SK-N-SH (cell line): ENCODE measurements around the gene CHCHD3. TPM values are rescaled to one million over a fixed set of nuclear protein-coding genes. Genes with fewer than 3 reads are reported as not detected.

Source experiments
- CTCF ChIA-PET: fragments of 300-600, 350-600 bp; formaldehyde crosslinking; extraction: SDS; loops from one replicate; lab custom pipeline; 2021; lab: Yijun Ruan, JAX
- POLR2A ChIA-PET: fragments of 350-600 bp; sonication (Branson Sonifier 250); formaldehyde crosslinking; extraction: SDS; loops from one replicate; lab custom pipeline; 2020; ENCODE audit warnings: antibody characterized with exemption, inconsistent platforms; lab: Yijun Ruan, JAX
- DNase-seq: peaks from one replicate; pipeline ENCODE4 v3.0.0; 2012
- H2AFZ ChIP-seq: fragments of 200-600 bp; sonication (generic); 2 replicates; pipeline ENCODE4 v1.8.1; 2016; ENCODE audit warnings: antibody characterized with exemption, mild to moderate bottlenecking, low read depth
- H3F3A ChIP-seq: fragments of 200-600 bp; sonication (generic); replicated peaks from 2 replicates; pipeline ENCODE3; 2016; ENCODE audit warnings: antibody characterized with exemption, mild to moderate bottlenecking; ENCODE audit not compliant: insufficient read depth
- H3K27ac ChIP-seq, 2 experiments: fragments of 200-500 bp in 1 of 2; fragments of 200-600 bp in 1 of 2; sonication (Bioruptor generic) in 1 of 2; sonication (generic), shearing (Covaris generic) in 1 of 2; 2 replicates each; pipeline versions ENCODE4 v1.5.1 to v1.6.1; 2014 to 2016; ENCODE audit warnings: low read depth in 2 of 2, inconsistent platforms in 1 of 2, low read length in 1 of 2, mild to moderate bottlenecking in 1 of 2, mixed read lengths in 1 of 2
- H3K27me3 ChIP-seq: fragments of 200-600 bp; sonication (generic), shearing (Covaris generic); 2 replicates; pipeline ENCODE4 v1.6.1; 2016; ENCODE audit warnings: mixed run types; ENCODE audit not compliant: insufficient read depth
- H3K36me3 ChIP-seq, 2 experiments: fragments of 200-500 bp in 1 of 2; fragments of 200-600 bp in 1 of 2; sonication (Bioruptor generic) in 1 of 2; sonication (generic) in 1 of 2; replicated peaks in 1 of 2; 2 replicates each; pipeline versions ENCODE3 to v1.5.1; 2014 to 2016; ENCODE audit warnings: low read length in 1 of 2, mild to moderate bottlenecking in 1 of 2; ENCODE audit not compliant: insufficient read depth in 2 of 2, control insufficient read depth in 1 of 2
- H3K4me1 ChIP-seq, 2 experiments: fragments of 200-500 bp in 1 of 2; fragments of 200-600 bp in 1 of 2; sonication (Bioruptor generic) in 1 of 2; sonication (generic), shearing (Covaris generic) in 1 of 2; 2 replicates each; pipeline versions ENCODE4 v1.5.1 to v1.6.1; 2014 to 2016; ENCODE audit warnings: low read depth in 1 of 2, low read length in 1 of 2, mixed run types in 1 of 2; ENCODE audit not compliant: insufficient read depth in 2 of 2, control insufficient read depth in 1 of 2
- H3K4me2 ChIP-seq: fragments of 200-600 bp; sonication (generic), shearing (Covaris generic); 2 replicates; pipeline ENCODE4 v1.6.1; 2017; ENCODE audit warnings: mixed run types
- H3K4me3 ChIP-seq, 2 experiments: fragments of 200-500 bp in 1 of 2; fragments of 200-600 bp in 1 of 2; sonication (Bioruptor generic) in 1 of 2; sonication (generic), shearing (Covaris generic) in 1 of 2; 2 replicates each; pipeline versions ENCODE4 v1.5.1 to v1.8.1; 2014 to 2016; ENCODE audit warnings: low read depth in 2 of 2, inconsistent platforms in 1 of 2, low read length in 1 of 2, mild to moderate bottlenecking in 1 of 2, mixed read lengths in 1 of 2, moderate library complexity in 1 of 2
- H3K79me2 ChIP-seq: fragments of 200-600 bp; sonication (generic); 2 replicates; pipeline ENCODE4 v1.8.1; 2017; ENCODE audit warnings: mild to moderate bottlenecking; ENCODE audit not compliant: insufficient read depth
- H3K9ac ChIP-seq: fragments of 200-600 bp; sonication (generic); 2 replicates; pipeline ENCODE4 v1.6.1; 2017; ENCODE audit warnings: mixed run types
- H3K9me2 ChIP-seq: fragments of 200-600 bp; sonication (generic); 2 replicates; pipeline ENCODE4 v1.6.1; 2017; ENCODE audit warnings: mixed run types
- H3K9me3 ChIP-seq: fragments of 200-600 bp; sonication (generic); 2 replicates; pipeline ENCODE4 v1.6.1; 2017; ENCODE audit warnings: mixed run types, mild to moderate bottlenecking, moderate library complexity
- H4K20me1 ChIP-seq: fragments of 200-600 bp; sonication (generic); 2 replicates; pipeline ENCODE4 v1.6.1; 2017; ENCODE audit warnings: mild to moderate bottlenecking, mixed run types; ENCODE audit not compliant: insufficient read depth
- CHD2 ChIP-seq: fragments of 150-350 bp; IDR thresholded peaks from 2 replicates; pipeline ENCODE4 v1.6.1; 2018; ENCODE audit warnings: low read length; ENCODE audit not compliant: partially characterized antibody
- ELF1 ChIP-seq: IDR thresholded peaks from 2 replicates; pipeline ENCODE4 v1.4.0; 2012
- EP300 ChIP-seq, 2 experiments: IDR thresholded peaks; 2 replicates each; pipeline versions ENCODE4 v1.4.0 to v1.6.1; 2012; ENCODE audit warnings: borderline replicate concordance in 1 of 2, low read depth in 1 of 2, low read length in 1 of 2
- FOSL2 ChIP-seq: IDR thresholded peaks from 2 replicates; pipeline ENCODE4 v1.4.0; 2012; ENCODE audit warnings: low read depth, mild to moderate bottlenecking, moderate library complexity, borderline replicate concordance
- FOXJ3 ChIP-seq: sonication (generic); formaldehyde crosslinking; IDR thresholded peaks from 2 replicates; pipeline ENCODE4 v1.5.1; 2020; ENCODE audit warnings: mild to moderate bottlenecking, missing genetic modification reagents
- GABPA ChIP-seq: IDR thresholded peaks from 2 replicates; pipeline ENCODE4 v1.4.0; 2012; ENCODE audit warnings: low read depth, mild to moderate bottlenecking
- NFIC ChIP-seq: IDR thresholded peaks from 2 replicates; pipeline ENCODE4 v1.4.0; 2012; ENCODE audit warnings: borderline replicate concordance
- POLR2AphosphoS5 ChIP-seq: IDR thresholded peaks from 2 replicates; pipeline ENCODE4 v1.6.1; 2012; ENCODE audit warnings: low read depth, low read length
- RCOR1 ChIP-seq: fragments of 150-350 bp; IDR thresholded peaks from 2 replicates; pipeline ENCODE4 v1.6.1; 2017; ENCODE audit warnings: antibody characterized with exemption, low read length
- RFX5 ChIP-seq: IDR thresholded peaks from 2 replicates; pipeline ENCODE4 v1.6.1; 2012; ENCODE audit warnings: mild to moderate bottlenecking, improper control_type of control experiment, low read length
- RXRA ChIP-seq: IDR thresholded peaks from 2 replicates; pipeline ENCODE4 v1.4.0; 2012; ENCODE audit warnings: low read depth, mild to moderate bottlenecking, borderline replicate concordance
- TAF1 ChIP-seq: IDR thresholded peaks from 2 replicates; pipeline ENCODE4 v1.6.1; 2012; ENCODE audit warnings: low read depth, mild to moderate bottlenecking, low read length, moderate library complexity, borderline replicate concordance
- TCF12 ChIP-seq: IDR thresholded peaks from 2 replicates; pipeline ENCODE4 v1.4.0; 2012
- TEAD4 ChIP-seq: IDR thresholded peaks from 2 replicates; pipeline ENCODE4 v1.4.0; 2012; ENCODE audit warnings: mild to moderate bottlenecking, borderline replicate concordance; ENCODE audit not compliant: insufficient read depth
- YY1 ChIP-seq: IDR thresholded peaks from 2 replicates; pipeline ENCODE4 v1.4.0; 2012; ENCODE audit warnings: low read depth, mild to moderate bottlenecking
- WGBS: methylation state at CpG from one replicate; pipeline ENCODE4 v1.1.6; 2017; ENCODE audit warnings: low lambda C conversion rate; 5-methylcytosine and 5-hydroxymethylcytosine counted together
- polyA plus RNA-seq, 3 experiments: library from polyadenylated mRNA; depleted of rRNA; stranded (reverse); fragments of >200 nt; gene quantifications; 2 replicates each; pipeline ENCODE4 v1.2.3, GENCODE V29; 2012
- TF ChIP-seq, protein P1 (sequence below): fragments of 150-350 bp; IDR thresholded peaks from 2 replicates; pipeline ENCODE4 v1.6.1; 2016; ENCODE audit warnings: mild to moderate bottlenecking, low read depth, low read length
- TF ChIP-seq, protein P2 (sequence below): IDR thresholded peaks from 2 replicates; pipeline ENCODE4 v1.4.0; 2012; ENCODE audit warnings: low read depth, borderline replicate concordance
- TF ChIP-seq, protein P3 (sequence below): fragments of 150-350 bp; IDR thresholded peaks from 2 replicates; pipeline ENCODE4 v1.6.1; 2017; ENCODE audit warnings: antibody characterized with exemption, low read length, low read depth, borderline replicate concordance
- TF ChIP-seq, protein P4 (sequence below): IDR thresholded peaks from 2 replicates; pipeline ENCODE4 v1.4.0; 2012; ENCODE audit warnings: low read depth
- TF ChIP-seq, protein P5 (sequence below): IDR thresholded peaks from 2 replicates; pipeline ENCODE4; 2012
- TF ChIP-seq, protein P6 (sequence below): IDR thresholded peaks from 2 replicates; pipeline ENCODE4 v1.4.0; 2012; ENCODE audit warnings: low read depth, borderline replicate concordance

Gene CHCHD3
- polyA plus RNA-seq, 1 of the 3 experiments (the other 2 are of a cell fraction): 97.1 TPM

DNA sequence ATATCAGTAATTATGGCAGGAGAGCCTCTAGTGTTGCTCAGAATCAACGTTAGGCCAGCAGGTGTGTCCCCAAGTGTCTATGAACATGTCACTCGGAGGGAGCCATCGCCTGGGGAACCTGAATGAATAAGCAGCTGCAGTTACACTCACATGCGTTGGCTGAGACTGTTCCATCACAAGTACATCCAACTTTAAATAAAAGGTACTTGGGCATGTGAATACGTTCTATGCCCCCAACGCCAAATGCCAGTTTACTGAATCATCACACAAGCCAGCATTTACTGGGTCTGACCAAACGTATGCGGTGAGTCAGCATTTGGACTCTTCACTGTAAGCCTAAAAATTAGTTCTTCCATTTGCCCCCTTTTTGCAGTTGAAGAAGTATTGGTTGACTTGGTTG, 298.1 kb downstream of the CHCHD3 start (continued):
- TF ChIP-seq, protein P1, sequence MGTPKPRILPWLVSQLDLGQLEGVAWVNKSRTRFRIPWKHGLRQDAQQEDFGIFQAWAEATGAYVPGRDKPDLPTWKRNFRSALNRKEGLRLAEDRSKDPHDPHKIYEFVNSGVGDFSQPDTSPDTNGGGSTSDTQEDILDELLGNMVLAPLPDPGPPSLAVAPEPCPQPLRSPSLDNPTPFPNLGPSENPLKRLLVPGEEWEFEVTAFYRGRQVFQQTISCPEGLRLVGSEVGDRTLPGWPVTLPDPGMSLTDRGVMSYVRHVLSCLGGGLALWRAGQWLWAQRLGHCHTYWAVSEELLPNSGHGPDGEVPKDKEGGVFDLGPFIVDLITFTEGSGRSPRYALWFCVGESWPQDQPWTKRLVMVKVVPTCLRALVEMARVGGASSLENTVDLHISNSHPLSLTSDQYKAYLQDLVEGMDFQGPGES: no peak
- TF ChIP-seq GABPA: no peak
- 0 out of 2 replicates have a peak, but pooled peaks have one; percentile 39 for TF ChIP-seq RXRA
- TF ChIP-seq, protein P2, sequence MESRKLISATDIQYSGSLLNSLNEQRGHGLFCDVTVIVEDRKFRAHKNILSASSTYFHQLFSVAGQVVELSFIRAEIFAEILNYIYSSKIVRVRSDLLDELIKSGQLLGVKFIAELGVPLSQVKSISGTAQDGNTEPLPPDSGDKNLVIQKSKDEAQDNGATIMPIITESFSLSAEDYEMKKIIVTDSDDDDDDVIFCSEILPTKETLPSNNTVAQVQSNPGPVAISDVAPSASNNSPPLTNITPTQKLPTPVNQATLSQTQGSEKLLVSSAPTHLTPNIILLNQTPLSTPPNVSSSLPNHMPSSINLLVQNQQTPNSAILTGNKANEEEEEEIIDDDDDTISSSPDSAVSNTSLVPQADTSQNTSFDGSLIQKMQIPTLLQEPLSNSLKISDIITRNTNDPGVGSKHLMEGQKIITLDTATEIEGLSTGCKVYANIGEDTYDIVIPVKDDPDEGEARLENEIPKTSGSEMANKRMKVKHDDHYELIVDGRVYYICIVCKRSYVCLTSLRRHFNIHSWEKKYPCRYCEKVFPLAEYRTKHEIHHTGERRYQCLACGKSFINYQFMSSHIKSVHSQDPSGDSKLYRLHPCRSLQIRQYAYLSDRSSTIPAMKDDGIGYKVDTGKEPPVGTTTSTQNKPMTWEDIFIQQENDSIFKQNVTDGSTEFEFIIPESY: no peak
- TF ChIP-seq, protein P3, sequence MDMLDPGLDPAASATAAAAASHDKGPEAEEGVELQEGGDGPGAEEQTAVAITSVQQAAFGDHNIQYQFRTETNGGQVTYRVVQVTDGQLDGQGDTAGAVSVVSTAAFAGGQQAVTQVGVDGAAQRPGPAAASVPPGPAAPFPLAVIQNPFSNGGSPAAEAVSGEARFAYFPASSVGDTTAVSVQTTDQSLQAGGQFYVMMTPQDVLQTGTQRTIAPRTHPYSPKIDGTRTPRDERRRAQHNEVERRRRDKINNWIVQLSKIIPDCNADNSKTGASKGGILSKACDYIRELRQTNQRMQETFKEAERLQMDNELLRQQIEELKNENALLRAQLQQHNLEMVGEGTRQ: no peak
- no peak for TF ChIP-seq FOXJ3
- TF ChIP-seq, all 33 proteins: peak for 10

DNA sequence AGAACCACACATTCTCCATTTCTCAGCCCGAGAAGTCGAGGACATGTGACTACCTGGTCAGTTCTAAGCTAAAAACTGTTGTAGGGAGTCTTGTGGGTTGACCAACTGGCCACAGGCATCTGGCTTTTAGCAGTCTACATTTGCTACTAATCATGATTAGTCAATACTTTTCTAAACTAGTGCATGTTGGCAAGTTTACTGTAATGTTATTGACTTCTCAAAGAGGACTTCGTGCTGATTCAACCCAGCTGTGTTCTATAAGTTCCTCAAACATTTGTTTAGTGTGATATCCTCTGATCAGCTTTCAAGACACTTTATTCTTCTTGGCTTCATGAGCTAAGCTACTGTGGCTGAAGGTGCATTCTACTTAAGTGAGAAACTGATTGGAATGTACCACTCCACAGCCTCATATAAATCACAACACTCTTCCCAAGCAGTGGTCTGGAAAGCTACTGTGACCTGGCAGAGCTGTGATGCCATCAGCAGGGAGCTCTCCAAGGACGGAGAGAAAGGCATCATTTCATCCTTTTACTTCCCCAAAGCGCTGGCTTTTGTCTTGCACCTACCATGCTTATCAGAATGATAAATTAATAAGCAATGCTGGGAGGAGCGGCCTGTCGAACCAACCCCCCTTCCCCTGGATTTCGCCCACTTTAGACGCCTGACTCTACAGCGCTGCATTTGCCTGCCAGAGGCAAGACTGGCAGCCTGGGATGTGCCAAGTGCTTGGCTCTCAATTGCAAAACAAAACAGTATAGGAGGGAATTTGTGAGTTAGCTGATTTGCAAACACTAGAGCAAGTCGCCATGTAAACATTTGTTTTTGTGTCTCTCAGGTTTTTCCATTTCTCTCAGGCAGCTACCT, 298.9 kb downstream of the CHCHD3 start:
- no peak overlapping the region for H3K4me3 ChIP-seq
- no peaks in the 10 kb centered on the region for H3K9me2 ChIP-seq
- no peak overlapping the region for H2AFZ ChIP-seq
- H3K9ac ChIP-seq: peak overlapping the region; percentile 2; the same call in 1 of the 2 replicates
- no peaks in the 10 kb centered on the region for H3K27me3 ChIP-seq
- H3K4me2 ChIP-seq: peak overlapping the region; percentile 22
- peaks cover 7 to 9% of the 10 kb centered on the region in 2 experiments for H3K4me1 ChIP-seq
- CTCF ChIA-PET: interaction anchor here (1.3 kb wide), 1 partner anchor 8 kb away, joined by 3 read pairs; no protein-coding TSS in a partner anchor
- H3K79me2 ChIP-seq: no peaks in the 10 kb centered on the region
- H3K27ac ChIP-seq: peak overlapping the region in 1 of 2 experiments; percentile 78; a peak in 3 of 4 replicates
- peaks cover 0 to 10% of the 10 kb centered on the region in 2 experiments for H3K36me3 ChIP-seq
- H3K9me3 ChIP-seq: no peaks in the 10 kb centered on the region
- H4K20me1 ChIP-seq: no peaks in the 10 kb centered on the region
- POLR2A ChIA-PET: interaction anchor here (0.6 kb wide), 1 partner anchor 18 kb away, joined by 3 read pairs; no protein-coding TSS in a partner anchor
- DNase-seq: no peak
- WGBS: 85% methylated on average over 11 of the region's 11 CpGs
- H3F3A ChIP-seq: peaks cover 25% of the 10 kb centered on the region
- TF ChIP-seq, protein P4, sequence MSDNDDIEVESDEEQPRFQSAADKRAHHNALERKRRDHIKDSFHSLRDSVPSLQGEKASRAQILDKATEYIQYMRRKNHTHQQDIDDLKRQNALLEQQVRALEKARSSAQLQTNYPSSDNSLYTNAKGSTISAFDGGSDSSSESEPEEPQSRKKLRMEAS: 0 out of 2 replicates have a peak, but pooled peaks have one; percentile 15
- TF ChIP-seq CHD2 (no peak), NFIC (peak; percentile 36; the same call in 1 of the 2 replicates), TEAD4 (0 out of 2 replicates have a peak, but pooled peaks have one; percentile 38), RCOR1 (no peak), FOSL2 (peak; percentile 45; the same call in 1 of the 2 replicates), YY1 (no peak), RFX5 (no peak), EP300 (IDR thresholded peaks at IDR 0.05; ENCODE audit: borderline replicate concordance in 1 of 2, low read depth in 1 of 2, low read length in 1 of 2) (no peak; a peak in 1 of 4 replicates), TAF1 (no peak), ELF1 (no peak), TCF12 (peak; percentile 84), RXRA (no peak), POLR2AphosphoS5 (no peak)
- TF ChIP-seq, protein P5, sequence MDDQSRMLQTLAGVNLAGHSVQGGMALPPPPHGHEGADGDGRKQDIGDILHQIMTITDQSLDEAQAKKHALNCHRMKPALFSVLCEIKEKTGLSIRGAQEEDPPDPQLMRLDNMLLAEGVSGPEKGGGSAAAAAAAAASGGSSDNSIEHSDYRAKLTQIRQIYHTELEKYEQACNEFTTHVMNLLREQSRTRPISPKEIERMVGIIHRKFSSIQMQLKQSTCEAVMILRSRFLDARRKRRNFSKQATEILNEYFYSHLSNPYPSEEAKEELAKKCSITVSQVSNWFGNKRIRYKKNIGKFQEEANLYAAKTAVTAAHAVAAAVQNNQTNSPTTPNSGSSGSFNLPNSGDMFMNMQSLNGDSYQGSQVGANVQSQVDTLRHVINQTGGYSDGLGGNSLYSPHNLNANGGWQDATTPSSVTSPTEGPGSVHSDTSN: peak; percentile 69
- TF ChIP-seq, protein P2: no peak
- TF ChIP-seq, protein P6, sequence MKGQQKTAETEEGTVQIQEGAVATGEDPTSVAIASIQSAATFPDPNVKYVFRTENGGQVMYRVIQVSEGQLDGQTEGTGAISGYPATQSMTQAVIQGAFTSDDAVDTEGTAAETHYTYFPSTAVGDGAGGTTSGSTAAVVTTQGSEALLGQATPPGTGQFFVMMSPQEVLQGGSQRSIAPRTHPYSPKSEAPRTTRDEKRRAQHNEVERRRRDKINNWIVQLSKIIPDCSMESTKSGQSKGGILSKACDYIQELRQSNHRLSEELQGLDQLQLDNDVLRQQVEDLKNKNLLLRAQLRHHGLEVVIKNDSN: peak; percentile 50; the same call in 1 of the 2 replicates
